A549 (cell line): ENCODE results near the gene FOXP1.

Source experiments
- EHMT2 ChIP-seq: fragments of 200-600 bp; sonication (generic); IDR thresholded peaks from 2 replicates; pipeline ENCODE4 v1.6.1; 2016; ENCODE audit warnings: antibody characterized with exemption, low read depth, mild to moderate bottlenecking, moderate library complexity
- HES2 ChIP-seq: fragments of >200 bp; sonication (Bioruptor Twin); formaldehyde crosslinking; IDR thresholded peaks from 2 replicates; pipeline ENCODE4 v1.6.1; 2016
- KDM1A ChIP-seq: fragments of 200-600 bp; sonication (generic); IDR thresholded peaks from 2 replicates; pipeline ENCODE4 v1.6.1; 2016; ENCODE audit warnings: low read depth, mild to moderate bottlenecking
- MAX ChIP-seq: IDR thresholded peaks from 2 replicates; pipeline ENCODE4 v1.6.1; 2012
- POLR2A ChIP-seq: IDR thresholded peaks from 2 replicates; pipeline ENCODE4 v1.6.1; 2012; ENCODE audit warnings: mild to moderate bottlenecking, low read length
- RAD21 ChIP-seq, 2 experiments: fragments of >200 bp in 1 of 2; sonication (Bioruptor Twin) in 1 of 2; formaldehyde crosslinking in 1 of 2; IDR thresholded peaks in 1 of 2; conservative IDR thresholded peaks in 1 of 2; 2 replicates in 1 of 2; 3 replicates in 1 of 2; pipeline ENCODE4 v1.6.1; 2012 to 2018; ENCODE audit warnings: inconsistent platforms in 1 of 2
- REST ChIP-seq: fragments of 200-600 bp; sonication (generic); IDR thresholded peaks from 2 replicates; pipeline ENCODE4 v1.6.1; 2016; ENCODE audit warnings: antibody characterized with exemption, mild to moderate bottlenecking, moderate library complexity
- RFX5 ChIP-seq: fragments of 450-650 bp; IDR thresholded peaks from 2 replicates; pipeline ENCODE4 v1.7.1; 2014; ENCODE audit warnings: antibody characterized with exemption, mild to moderate bottlenecking, moderate library complexity
- SMC3 ChIP-seq: fragments of >200 bp; sonication (Bioruptor Twin); formaldehyde crosslinking; IDR thresholded peaks from 3 replicates; pipeline ENCODE4 v1.6.1; 2018; ENCODE audit warnings: inconsistent platforms
- TP53 ChIP-seq: fragments of 250-450 bp; sonication (Bioruptor Pico); IDR thresholded peaks from 2 replicates; pipeline ENCODE4 v1.5.0; 2021; ENCODE audit warnings: mild to moderate bottlenecking, moderate library complexity
- USF2 ChIP-seq: fragments of 450-650 bp; IDR thresholded peaks from 2 replicates; pipeline ENCODE4 v1.6.1; 2014; ENCODE audit warnings: antibody characterized with exemption
- TF ChIP-seq, protein P1 (sequence below): fragments of >200 bp; sonication (Bioruptor Twin); formaldehyde crosslinking; IDR thresholded peaks from 3 replicates; pipeline ENCODE4 v1.5.1; 2016

DNA sequence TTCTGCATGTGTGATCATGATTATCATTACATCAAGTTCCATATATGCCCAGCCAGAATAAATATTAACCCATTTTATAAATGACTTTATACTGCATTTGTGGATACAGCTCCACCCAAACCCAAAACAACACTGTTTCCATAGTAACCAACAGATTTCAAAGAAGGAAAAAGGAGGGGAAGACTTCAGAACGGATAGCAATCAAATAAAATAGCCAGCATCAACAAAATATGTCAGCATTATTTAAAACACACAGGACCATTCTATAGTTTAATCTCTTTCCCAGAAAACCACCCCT lies 114.4 kb downstream of the FOXP1 start:
- TF ChIP-seq USF2 (no peak), REST (no peak), RAD21 (conservative IDR thresholded peaks at IDR 0.05 in 1 of 2, IDR thresholded peaks at IDR 0.05 in 1 of 2) (no peak), MAX (no peak), KDM1A (no peak), TP53 (CRISPR knock-in tag) (no peak), SMC3 (no peak), HES2 (no peak), EHMT2 (no peak), RFX5 (no peak), POLR2A (no peak)
- TF ChIP-seq, protein P1, sequence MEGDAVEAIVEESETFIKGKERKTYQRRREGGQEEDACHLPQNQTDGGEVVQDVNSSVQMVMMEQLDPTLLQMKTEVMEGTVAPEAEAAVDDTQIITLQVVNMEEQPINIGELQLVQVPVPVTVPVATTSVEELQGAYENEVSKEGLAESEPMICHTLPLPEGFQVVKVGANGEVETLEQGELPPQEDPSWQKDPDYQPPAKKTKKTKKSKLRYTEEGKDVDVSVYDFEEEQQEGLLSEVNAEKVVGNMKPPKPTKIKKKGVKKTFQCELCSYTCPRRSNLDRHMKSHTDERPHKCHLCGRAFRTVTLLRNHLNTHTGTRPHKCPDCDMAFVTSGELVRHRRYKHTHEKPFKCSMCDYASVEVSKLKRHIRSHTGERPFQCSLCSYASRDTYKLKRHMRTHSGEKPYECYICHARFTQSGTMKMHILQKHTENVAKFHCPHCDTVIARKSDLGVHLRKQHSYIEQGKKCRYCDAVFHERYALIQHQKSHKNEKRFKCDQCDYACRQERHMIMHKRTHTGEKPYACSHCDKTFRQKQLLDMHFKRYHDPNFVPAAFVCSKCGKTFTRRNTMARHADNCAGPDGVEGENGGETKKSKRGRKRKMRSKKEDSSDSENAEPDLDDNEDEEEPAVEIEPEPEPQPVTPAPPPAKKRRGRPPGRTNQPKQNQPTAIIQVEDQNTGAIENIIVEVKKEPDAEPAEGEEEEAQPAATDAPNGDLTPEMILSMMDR = no peak
